ENCODE measurements around the gene CPED1. TPM values are rescaled to one million over a fixed set of nuclear protein-coding genes. Genes with fewer than 3 reads are reported as not detected.

The CPED1 gene
- total and polyA plus RNA-seq, 7 donors = 1.2 to 120 (median 79.6) TPM

- H3K9me3 ChIP-seq = no peaks in the 10 kb centered on the region
- H3K4me3 ChIP-seq = no peak overlapping the region
- H3K27ac ChIP-seq = no peak overlapping the region
- intact Hi-C loops (cut with DNase I) = no loop called here
- no peaks in the 10 kb centered on the region for H3K27me3 ChIP-seq
- no peak for TF ChIP-seq POLR2A (IDR thresholded peaks at IDR 0.05)
- no peak for TF ChIP-seq CTCF (IDR thresholded peaks at IDR 0.05)
- TF ChIP-seq EP300 (IDR thresholded peaks at IDR 0.05) = no peak
- no peak for TF ChIP-seq POLR2AphosphoS5 (IDR thresholded peaks at IDR 0.05)
- H3K36me3 ChIP-seq = no peaks in the 10 kb centered on the region
- WGBS, 2 donors = 73 to 81% methylated on average over 3 of the region's 3 CpGs
- H3K4me1 ChIP-seq = peaks cover 0 to 14% (median 13%) of the 10 kb centered on the region in 4 donors
- DNase-seq = no peak
These were observed 171.0 kb downstream of the CPED1 start for GRCh38 chr7:121159553-121159952.

- TF ChIP-seq CTCF (IDR thresholded peaks at IDR 0.05) (no peak), EP300 (IDR thresholded peaks at IDR 0.05) (no peak), POLR2AphosphoS5 (IDR thresholded peaks at IDR 0.05) (no peak), POLR2A (IDR thresholded peaks at IDR 0.05) (no peak)
- no peak for DNase-seq
- H3K27me3 ChIP-seq = no peaks in the 10 kb centered on the region
- peaks cover 0 to 21% (median 15%) of the 10 kb centered on the region in 4 donors for H3K4me1 ChIP-seq
- 76 to 86% methylated on average over 4 of the region's 4 CpGs for WGBS, 2 donors
- no peaks in the 10 kb centered on the region for H3K36me3 ChIP-seq
- no peaks in the 10 kb centered on the region for H3K9me3 ChIP-seq
- H3K27ac ChIP-seq = no peak overlapping the region
- intact Hi-C loops (cut with DNase I) = no loop called here
- no peak overlapping the region for H3K4me3 ChIP-seq
These were observed 171.9 kb downstream of the CPED1 start for GRCh38 chr7:121160150-121161008.

- TF ChIP-seq POLR2AphosphoS5 (IDR thresholded peaks at IDR 0.05) = no peak
- TF ChIP-seq CTCF (IDR thresholded peaks at IDR 0.05) = no peak
- TF ChIP-seq POLR2A (IDR thresholded peaks at IDR 0.05) = no peak
- TF ChIP-seq EP300 (IDR thresholded peaks at IDR 0.05) = no peak
- Histone ChIP-seq H3K4me1 (peaks cover 0 to 36% (median 17%) of the 10 kb centered on the region in 4 donors), H3K27ac (peak overlapping the region in 2 of 4 donors; percentile 46 to 49), H3K4me3 (no peak overlapping the region), H3K27me3 (no peaks in the 10 kb centered on the region), H3K9me3 (no peaks in the 10 kb centered on the region), H3K36me3 (no peaks in the 10 kb centered on the region)
- intact Hi-C loops (cut with DNase I) = no loop called here
- no peak for DNase-seq
These were observed 175.2 kb downstream of the CPED1 start for GRCh38 chr7:121163699-121164098.

GRCh38 chr7:121164247-121164646, 175.7 kb downstream of the CPED1 start:
- H3K27me3 ChIP-seq = no peaks in the 10 kb centered on the region
- H3K4me1 ChIP-seq = peaks cover 0 to 36% (median 17%) of the 10 kb centered on the region in 4 donors
- peak overlapping the region in 2 of 4 donors; percentile 46 to 49 for H3K27ac ChIP-seq
- WGBS, 2 donors = 86 to 92% methylated on average over 3 of the region's 3 CpGs
- no peak for DNase-seq
- no peaks in the 10 kb centered on the region for H3K36me3 ChIP-seq
- H3K9me3 ChIP-seq = no peaks in the 10 kb centered on the region
- intact Hi-C loops (cut with DNase I) = no loop called here
- TF ChIP-seq POLR2A (IDR thresholded peaks at IDR 0.05) (no peak), POLR2AphosphoS5 (IDR thresholded peaks at IDR 0.05) (peak; percentile 41 to 90 (median 65)), CTCF (IDR thresholded peaks at IDR 0.05) (no peak), EP300 (IDR thresholded peaks at IDR 0.05) (no peak)
- H3K4me3 ChIP-seq = no peak overlapping the region
